Stimulated activated CD4-positive, alpha-beta T cell treated with anti-CD3 and anti-CD28 coated beads, Interleukin-12 subunit alpha, Interleukin-12 subunit beta, amount 100 ng/mL, for 24 hours (primary cell): ENCODE measurements around the gene TULP4.
"Not testable (repeated sequence)": the region's sequence is repeated elsewhere in the genome, so short reads cannot be mapped to it uniquely, and the experiment has no call there.

Experiments
- DNase-seq, 2 experiments: peaks; one replicate each; pipeline ENCODE4 v3.0.0-alpha.2; 2020; ENCODE audit warnings: low read depth in 2 of 2

Gene TULP4

GRCh38 chr6:158524311-158524710, 212.0 kb downstream of the TULP4 start:
- DNase-seq: no peak

- DNase-seq: not testable (repeated sequence)
Observed at GRCh38 chr6:158527858-158528257, 215.6 kb downstream of the TULP4 start.

GRCh38 chr6:158528826-158529225, 216.6 kb downstream of the TULP4 start:
- DNase-seq: no peak

GRCh38 chr6:158529629-158530028, 217.4 kb downstream of the TULP4 start:
- no peak for DNase-seq

- DNase-seq: no peak
Observed at GRCh38 chr6:158531566-158531965, 219.3 kb downstream of the TULP4 start.

- no peak for DNase-seq
Observed at GRCh38 chr6:158531970-158532369, 219.7 kb downstream of the TULP4 start.

GRCh38 chr6:158536084-158536890, 224.0 kb downstream of the TULP4 start:
- DNase-seq: peak; percentile 24 to 56

- no peak for DNase-seq
Observed at GRCh38 chr6:158536891-158537798, 224.9 kb downstream of the TULP4 start.

GRCh38 chr6:158538741-158539140, 226.5 kb downstream of the TULP4 start:
- no peak for DNase-seq

GRCh38 chr6:158539413-158539812, 227.1 kb downstream of the TULP4 start:
- no peak for DNase-seq

GRCh38 chr6:158539881-158540280, 227.6 kb downstream of the TULP4 start:
- no peak for DNase-seq

- DNase-seq: no peak
Observed at GRCh38 chr6:158543606-158544185, 231.4 kb downstream of the TULP4 start.

GRCh38 chr6:158544428-158544827, 232.2 kb downstream of the TULP4 start:
- no peak for DNase-seq

- no peak for DNase-seq
Observed at GRCh38 chr6:158545043-158545966, 233.0 kb downstream of the TULP4 start.

GRCh38 chr6:158548418-158549161, 236.3 kb downstream of the TULP4 start:
- no peak for DNase-seq

- no peak for DNase-seq
Observed at GRCh38 chr6:158552055-158552795, 240.0 kb downstream of the TULP4 start.

- no peak for DNase-seq
Observed at GRCh38 chr6:158552796-158553138, 240.5 kb downstream of the TULP4 start.

- DNase-seq: no peak
Observed at GRCh38 chr6:158554611-158555361, 242.5 kb downstream of the TULP4 start.

GRCh38 chr6:158556113-158556512, 243.8 kb downstream of the TULP4 start:
- no peak for DNase-seq
